Activated T-cell treated with anti-CD3 and anti-CD28 coated beads for 48 hours (primary cell): Measurements from ENCODE around the gene RBFOX2.
A peak's percentile ranks its signal among the peaks of the same experiment; 100 is the strongest.

Source experiments
- DNase-seq: peaks from one replicate; pipeline ENCODE4 v3.0.0-alpha.2; 2020; ENCODE audit warnings: low read depth

RBFOX2 gene

GRCh38 chr22:35923026-35923425, 105.6 kb downstream of the RBFOX2 start:
- DNase-seq, result no peak

GRCh38 chr22:35921777-35922176, 106.8 kb downstream of the RBFOX2 start:
- peak; percentile 12 for DNase-seq

GRCh38 chr22:35921044-35921443, 107.6 kb downstream of the RBFOX2 start:
- DNase-seq, result no peak

- no peak for DNase-seq
These were observed 109.6 kb downstream of the RBFOX2 start for GRCh38 chr22:35919002-35919542.

GRCh38 chr22:35918456-35918855, 110.2 kb downstream of the RBFOX2 start:
- no peak for DNase-seq

GRCh38 chr22:35917651-35918050, 111.0 kb downstream of the RBFOX2 start:
- no peak for DNase-seq

- no peak for DNase-seq
These were observed 113.1 kb downstream of the RBFOX2 start for GRCh38 chr22:35915477-35916013.

- DNase-seq, result no peak
These were observed 113.8 kb downstream of the RBFOX2 start for GRCh38 chr22:35914665-35915476.

GRCh38 chr22:35914357-35914664, 114.3 kb downstream of the RBFOX2 start:
- DNase-seq, result no peak

- DNase-seq, result no peak
These were observed 114.7 kb downstream of the RBFOX2 start for GRCh38 chr22:35913925-35914324.

- no peak for DNase-seq
These were observed 116.0 kb downstream of the RBFOX2 start for GRCh38 chr22:35912658-35913057.

GRCh38 chr22:35911877-35912276, 116.7 kb downstream of the RBFOX2 start:
- no peak for DNase-seq

- DNase-seq, result no peak
These were observed 117.7 kb downstream of the RBFOX2 start for GRCh38 chr22:35910926-35911325.

- no peak for DNase-seq
These were observed 118.4 kb downstream of the RBFOX2 start for GRCh38 chr22:35910003-35910769.

GRCh38 chr22:35905894-35906293, 122.7 kb downstream of the RBFOX2 start:
- DNase-seq, result no peak

GRCh38 chr22:35904752-35905151, 123.9 kb downstream of the RBFOX2 start:
- no peak for DNase-seq

- DNase-seq, result no peak
These were observed 124.3 kb downstream of the RBFOX2 start for GRCh38 chr22:35904336-35904692.

GRCh38 chr22:35903571-35904335, 124.9 kb downstream of the RBFOX2 start:
- no peak for DNase-seq

- DNase-seq, result peak; percentile 6
These were observed 128.0 kb downstream of the RBFOX2 start for GRCh38 chr22:35900483-35901168.

- DNase-seq, result no peak
These were observed 128.9 kb downstream of the RBFOX2 start for GRCh38 chr22:35899736-35900135.

GRCh38 chr22:35896111-35896705, 132.4 kb downstream of the RBFOX2 start:
- DNase-seq, result no peak
